GM23248 (cell line): ENCODE results near the gene ATP7B.

ENCODE experiments used
- EZH2 ChIP-seq: fragments of 200-600 bp; sonication (generic); IDR thresholded peaks from 2 replicates; pipeline ENCODE4 v1.6.1; 2018; ENCODE audit warnings: antibody characterized with exemption, mild to moderate bottlenecking; ENCODE audit not compliant: insufficient read depth, poor library complexity, severe bottlenecking
- EZH2phosphoT487 ChIP-seq: fragments of 200-600 bp; sonication (generic); IDR thresholded peaks from 2 replicates; pipeline ENCODE4 v1.6.1; 2018; ENCODE audit warnings: antibody characterized with exemption, moderate library complexity, mild to moderate bottlenecking, low read depth; ENCODE audit not compliant: insufficient read depth

- TF ChIP-seq EZH2phosphoT487 (no peak), EZH2 (no peak)
Measured at GRCh38 chr13:52053460-52053859, 42.2 kb upstream of the ATP7B start.
